ENCODE results near the gene ZP2. TPM values are rescaled to one million over a fixed set of nuclear protein-coding genes. Genes with fewer than 3 reads are reported as not detected.
A peak's percentile ranks its signal among the peaks of the same experiment; 100 is the strongest.

Gene ZP2
- total RNA-seq, 1 donor, result not detected

- H3K4me3 ChIP-seq (ENCODE audit: low read depth, low read length), result no peak overlapping the region
- no peak for TF ChIP-seq CTCF (IDR thresholded peaks at IDR 0.05; ENCODE audit: insufficient read depth, low read depth, low read length)
- peak; percentile 31 for DNase-seq (ENCODE audit: low read depth)
Observed at GRCh38 chr16:21190599-21190998, 20.8 kb downstream of the ZP2 start.

GRCh38 chr16:21190013-21190412 is 21.4 kb downstream of the ZP2 start:
- TF ChIP-seq CTCF (IDR thresholded peaks at IDR 0.05; ENCODE audit: insufficient read depth, low read depth, low read length), result no peak
- no peak for DNase-seq (ENCODE audit: low read depth)
- no peak overlapping the region for H3K4me3 ChIP-seq (ENCODE audit: low read depth, low read length)

- no peak for TF ChIP-seq CTCF (IDR thresholded peaks at IDR 0.05; ENCODE audit: insufficient read depth, low read depth, low read length)
- DNase-seq (ENCODE audit: low read depth), result no peak
- H3K4me3 ChIP-seq (ENCODE audit: low read depth, low read length), result no peak overlapping the region
Observed at GRCh38 chr16:21189311-21189710, 22.1 kb downstream of the ZP2 start.

- no peak for DNase-seq (ENCODE audit: low read depth)
- no peak for TF ChIP-seq CTCF (IDR thresholded peaks at IDR 0.05; ENCODE audit: insufficient read depth, low read depth, low read length)
- H3K4me3 ChIP-seq (ENCODE audit: low read depth, low read length), result no peak overlapping the region
Observed at GRCh38 chr16:21186326-21186691, 25.1 kb downstream of the ZP2 start.

- no peak for TF ChIP-seq CTCF (IDR thresholded peaks at IDR 0.05; ENCODE audit: insufficient read depth, low read depth, low read length)
- no peak overlapping the region for H3K4me3 ChIP-seq (ENCODE audit: low read depth, low read length)
- no peak for DNase-seq (ENCODE audit: low read depth)
Observed at GRCh38 chr16:21185659-21186325, 25.6 kb downstream of the ZP2 start.

GRCh38 chr16:21184834-21185233 is 26.5 kb downstream of the ZP2 start:
- no peak for DNase-seq (ENCODE audit: low read depth)
- TF ChIP-seq CTCF (IDR thresholded peaks at IDR 0.05; ENCODE audit: insufficient read depth, low read depth, low read length), result no peak
- H3K4me3 ChIP-seq (ENCODE audit: low read depth, low read length), result no peak overlapping the region

GRCh38 chr16:21183995-21184394 is 27.4 kb downstream of the ZP2 start:
- no peak for DNase-seq (ENCODE audit: low read depth)
- no peak overlapping the region for H3K4me3 ChIP-seq (ENCODE audit: low read depth, low read length)
- TF ChIP-seq CTCF (IDR thresholded peaks at IDR 0.05; ENCODE audit: insufficient read depth, low read depth, low read length), result no peak

Data from fibroblast of villous mesenchyme (primary cell).